ENCODE measurements around the gene NSFL1C. TPM values are rescaled to one million over a fixed set of nuclear protein-coding genes. Genes with fewer than 3 reads are reported as not detected.

The NSFL1C gene
- polyA plus RNA-seq, 1 donor (not counting 4 experiments of a cell fraction or from before 2014, with no cell fraction given), result 38.8 TPM

DNA sequence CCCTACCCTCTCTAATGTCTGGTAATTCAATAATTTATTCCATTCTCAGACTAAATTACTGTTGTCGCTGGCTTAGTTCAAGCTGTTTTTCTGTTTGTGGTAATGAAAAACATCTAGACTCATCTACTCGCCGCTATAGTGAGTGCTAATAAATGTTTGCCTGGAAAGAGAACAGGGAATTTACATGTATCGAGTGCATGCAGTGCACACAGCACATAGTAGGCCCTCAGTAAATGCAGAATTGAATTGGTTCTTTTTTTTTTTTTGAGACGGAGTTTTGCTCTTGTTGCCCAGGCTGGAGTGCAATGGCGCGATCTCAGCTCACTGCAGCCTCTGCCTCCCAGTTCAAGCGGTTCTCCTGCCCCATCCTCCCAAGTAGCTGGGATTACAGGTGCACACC, 7.7 kb upstream of the NSFL1C start:
- dilution Hi-C loops (cut with MboI; ENCODE audit: extremely low pct_ligation_motif_present, low sequenced_read_pairs), result no loop called here
- no peak for TF ChIP-seq CTCF (optimal IDR thresholded peaks at IDR 0.05 in 1 of 3, IDR thresholded peaks at IDR 0.05 in 1 of 3, conservative IDR thresholded peaks at IDR 0.05 in 1 of 3; ENCODE audit: extremely low read depth in 1 of 3, insufficient read depth in 2 of 3, low read length in 3 of 3)
- TF ChIP-seq EZH2 (IDR thresholded peaks at IDR 0.05; ENCODE audit: low read length), result no peak
- H2AFZ ChIP-seq (ENCODE audit: control insufficient read depth, low read length), result no peak overlapping the region
- no peaks in the 10 kb centered on the region for H3K27me3 ChIP-seq (ENCODE audit: control insufficient read depth, extremely low read depth, insufficient read depth, low read length)
- H3K9me3 ChIP-seq (ENCODE audit: control insufficient read depth, low read depth, low read length), result no peaks in the 10 kb centered on the region
- H3K9ac ChIP-seq (ENCODE audit: control insufficient read depth, extremely low read depth, insufficient read depth, low read length), result no peak overlapping the region
- peaks cover 2% of the 10 kb centered on the region for H3K79me2 ChIP-seq (ENCODE audit: control insufficient read depth, insufficient read depth, low read length)
- H3K27ac ChIP-seq (ENCODE audit: control insufficient read depth, insufficient read depth, low read length), result no peak overlapping the region
- H3K4me1 ChIP-seq (ENCODE audit: control insufficient read depth, extremely low read depth, insufficient read depth, low read length), result peaks cover 46% of the 10 kb centered on the region
- H3K36me3 ChIP-seq (ENCODE audit: control insufficient read depth in 2 of 2, extremely low read depth in 1 of 2, insufficient read depth in 2 of 2, low read length in 2 of 2), result no peaks in the 10 kb centered on the region
- no peaks in the 10 kb centered on the region for H3K9me1 ChIP-seq (ENCODE audit: control insufficient read depth, extremely low read depth, insufficient read depth, low read length)
- H4K20me1 ChIP-seq (ENCODE audit: control insufficient read depth, extremely low read depth, insufficient read depth, low read length), result no peaks in the 10 kb centered on the region
- DNase-seq (ENCODE audit: low read depth, low spot score), result no peak
- no peak overlapping the region for H3K4me3 ChIP-seq (ENCODE audit: control insufficient read depth in 2 of 3, extremely low read depth in 1 of 3, insufficient read depth in 2 of 3, low read depth in 1 of 3, low read length in 3 of 3)
- FAIRE-seq, result no peak
- no peak overlapping the region for H3K4me2 ChIP-seq (ENCODE audit: control insufficient read depth, extremely low read depth, insufficient read depth, low read depth, low read length)

DNA sequence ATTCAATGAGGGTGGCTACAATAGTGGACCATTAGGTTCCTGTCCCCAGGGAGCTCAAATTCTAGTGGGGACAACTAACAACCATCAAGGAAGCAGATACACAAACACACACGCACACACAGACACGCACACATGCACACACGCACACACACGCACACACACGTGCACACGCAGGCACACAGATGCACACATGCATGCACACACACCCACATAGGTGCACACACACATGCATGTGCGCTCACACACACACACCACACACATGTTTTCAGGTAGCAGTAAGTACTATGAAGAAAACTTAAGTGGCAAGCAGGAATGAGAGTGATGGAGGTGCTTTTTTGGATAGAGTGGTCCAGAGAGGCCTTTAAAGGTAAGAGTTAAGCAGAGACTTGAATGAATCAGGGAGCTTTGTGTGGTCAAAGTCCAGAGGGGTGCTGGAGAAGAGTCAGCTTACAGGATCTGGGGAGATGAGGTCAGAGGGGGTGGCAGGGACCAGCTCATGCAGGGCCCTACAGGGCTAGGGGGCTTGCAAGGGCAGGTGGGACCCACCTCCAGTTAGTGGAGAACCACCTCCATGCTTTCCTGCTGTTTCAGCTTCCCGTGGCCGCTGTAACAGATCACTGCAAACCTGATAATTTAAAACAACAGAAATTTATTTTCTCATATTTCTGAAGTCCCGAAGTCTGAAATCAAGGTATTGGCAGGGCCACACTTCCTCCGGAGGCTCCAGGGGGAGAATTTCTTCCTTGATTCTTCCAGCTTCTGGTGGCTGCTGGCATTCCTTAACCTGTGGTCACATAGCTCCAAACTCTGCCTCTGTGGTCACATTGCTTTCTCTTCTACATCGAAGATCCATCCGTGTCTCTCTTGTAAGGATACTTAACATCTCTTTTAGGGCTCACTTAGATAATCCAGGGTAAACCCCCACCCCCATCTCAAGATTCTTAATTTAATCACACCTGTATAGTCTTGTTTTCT, 6.9 kb upstream of the NSFL1C start:
- peaks cover 2% of the 10 kb centered on the region for H3K79me2 ChIP-seq (ENCODE audit: control insufficient read depth, insufficient read depth, low read length)
- H3K9me1 ChIP-seq (ENCODE audit: control insufficient read depth, extremely low read depth, insufficient read depth, low read length), result no peaks in the 10 kb centered on the region
- DNase-seq (ENCODE audit: low read depth, low spot score) (no peak), FAIRE-seq (no peak)
- H3K4me2 ChIP-seq (ENCODE audit: control insufficient read depth, extremely low read depth, insufficient read depth, low read depth, low read length), result no peak overlapping the region
- no peaks in the 10 kb centered on the region for H3K27me3 ChIP-seq (ENCODE audit: control insufficient read depth, extremely low read depth, insufficient read depth, low read length)
- no peak overlapping the region for H3K9ac ChIP-seq (ENCODE audit: control insufficient read depth, extremely low read depth, insufficient read depth, low read length)
- peaks cover 38% of the 10 kb centered on the region for H3K4me1 ChIP-seq (ENCODE audit: control insufficient read depth, extremely low read depth, insufficient read depth, low read length)
- TF ChIP-seq CTCF (optimal IDR thresholded peaks at IDR 0.05 in 1 of 3, IDR thresholded peaks at IDR 0.05 in 1 of 3, conservative IDR thresholded peaks at IDR 0.05 in 1 of 3; ENCODE audit: extremely low read depth in 1 of 3, insufficient read depth in 2 of 3, low read length in 3 of 3) (no peak), EZH2 (IDR thresholded peaks at IDR 0.05; ENCODE audit: low read length) (no peak)
- H2AFZ ChIP-seq (ENCODE audit: control insufficient read depth, low read length), result no peak overlapping the region
- H3K4me3 ChIP-seq (ENCODE audit: control insufficient read depth in 2 of 3, extremely low read depth in 1 of 3, insufficient read depth in 2 of 3, low read depth in 1 of 3, low read length in 3 of 3), result no peak overlapping the region
- no peaks in the 10 kb centered on the region for H3K9me3 ChIP-seq (ENCODE audit: control insufficient read depth, low read depth, low read length)
- H3K36me3 ChIP-seq (ENCODE audit: control insufficient read depth in 2 of 2, extremely low read depth in 1 of 2, insufficient read depth in 2 of 2, low read length in 2 of 2), result no peaks in the 10 kb centered on the region
- H3K27ac ChIP-seq (ENCODE audit: control insufficient read depth, insufficient read depth, low read length), result no peak overlapping the region
- no peaks in the 10 kb centered on the region for H4K20me1 ChIP-seq (ENCODE audit: control insufficient read depth, extremely low read depth, insufficient read depth, low read length)
- dilution Hi-C loops (cut with MboI; ENCODE audit: extremely low pct_ligation_motif_present, low sequenced_read_pairs), result no loop called here
